ENCODE measurements around the gene DTD1.
"Not testable (repeated sequence)": the region's sequence is repeated elsewhere in the genome, so short reads cannot be mapped to it uniquely, and the experiment has no call there.

The DTD1 gene

GRCh38 chr20:18787046-18787445 is 199.2 kb downstream of the DTD1 start:
- in situ Hi-C loops (cut with MboI; ENCODE audit: low sequenced_read_pairs): not testable (repeated sequence)

- in situ Hi-C loops (cut with MboI; ENCODE audit: low sequenced_read_pairs): no loop called here
Observed at GRCh38 chr20:18788021-18788420, 200.2 kb downstream of the DTD1 start.

GRCh38 chr20:18790787-18791186 is 202.9 kb downstream of the DTD1 start:
- in situ Hi-C loops (cut with MboI; ENCODE audit: low sequenced_read_pairs): no loop called here

GRCh38 chr20:18793625-18794427 is 206.0 kb downstream of the DTD1 start:
- in situ Hi-C loops (cut with MboI; ENCODE audit: low sequenced_read_pairs): no loop called here

- in situ Hi-C loops (cut with MboI; ENCODE audit: low sequenced_read_pairs): no loop called here
Observed at GRCh38 chr20:18794428-18794787, 206.6 kb downstream of the DTD1 start.

- in situ Hi-C loops (cut with MboI; ENCODE audit: low sequenced_read_pairs): no loop called here
Observed at GRCh38 chr20:18795366-18795765, 207.5 kb downstream of the DTD1 start.

- in situ Hi-C loops (cut with MboI; ENCODE audit: low sequenced_read_pairs): no loop called here
Observed at GRCh38 chr20:18796282-18796833, 208.5 kb downstream of the DTD1 start.

- in situ Hi-C loops (cut with MboI; ENCODE audit: low sequenced_read_pairs): no loop called here
Observed at GRCh38 chr20:18801516-18801915, 213.7 kb downstream of the DTD1 start.

GRCh38 chr20:18802012-18802634 is 214.3 kb downstream of the DTD1 start:
- in situ Hi-C loops (cut with MboI; ENCODE audit: low sequenced_read_pairs): no loop called here

GRCh38 chr20:18805881-18806280 is 218.0 kb downstream of the DTD1 start:
- in situ Hi-C loops (cut with MboI; ENCODE audit: low sequenced_read_pairs): no loop called here

GRCh38 chr20:18808712-18809111 is 220.9 kb downstream of the DTD1 start:
- in situ Hi-C loops (cut with MboI; ENCODE audit: low sequenced_read_pairs): no loop called here

- in situ Hi-C loops (cut with MboI; ENCODE audit: low sequenced_read_pairs): no loop called here
Observed at GRCh38 chr20:18811186-18811585, 223.3 kb downstream of the DTD1 start.

- in situ Hi-C loops (cut with MboI; ENCODE audit: low sequenced_read_pairs): no loop called here
Observed at GRCh38 chr20:18811904-18812303, 224.1 kb downstream of the DTD1 start.

GRCh38 chr20:18813483-18813882 is 225.6 kb downstream of the DTD1 start, which contains the start of gene SCP2D1:
Gene SCP2D1, plus strand, starts transcription at chr20:18813783. Its CDS starts 33 bp downstream, at chr20:18813816.
- in situ Hi-C loops (cut with MboI; ENCODE audit: low sequenced_read_pairs): no loop called here

- in situ Hi-C loops (cut with MboI; ENCODE audit: low sequenced_read_pairs): no loop called here
Observed at GRCh38 chr20:18815194-18815942, 227.5 kb downstream of the DTD1 start.

Data from hTERT RPE-1 (cell line).